Vagina (tissue), 2 donors: ENCODE data around the gene L3MBTL4.

Experiments used
- CTCF ChIP-seq, 3 experiments: fragments of 450-650 bp in 2 of 3; fragments of 200-600 bp in 1 of 3; sonication (generic) in 1 of 3; IDR thresholded peaks; one replicate each; pipeline ENCODE4 v1.5.1; 2017 to 2019; ENCODE audit warnings: antibody characterized with exemption in 3 of 3, mild to moderate bottlenecking in 2 of 3, moderate library complexity in 2 of 3
- POLR2A ChIP-seq, 2 donors: fragments of 450-650 bp; IDR thresholded peaks; one replicate each; pipeline ENCODE4 v1.6.1; 2017; ENCODE audit warnings: antibody characterized with exemption in 2 of 2, mild to moderate bottlenecking in 2 of 2, moderate library complexity in 2 of 2

- TF ChIP-seq CTCF (IDR thresholded peaks at IDR 0.05) (no peak), POLR2A (IDR thresholded peaks at IDR 0.05) (no peak)
These were observed 416.4 kb downstream of the L3MBTL4 start for GRCh38 chr18:5998166-5998881.
